ENCODE measurements around the gene MTFP1.

DNA sequence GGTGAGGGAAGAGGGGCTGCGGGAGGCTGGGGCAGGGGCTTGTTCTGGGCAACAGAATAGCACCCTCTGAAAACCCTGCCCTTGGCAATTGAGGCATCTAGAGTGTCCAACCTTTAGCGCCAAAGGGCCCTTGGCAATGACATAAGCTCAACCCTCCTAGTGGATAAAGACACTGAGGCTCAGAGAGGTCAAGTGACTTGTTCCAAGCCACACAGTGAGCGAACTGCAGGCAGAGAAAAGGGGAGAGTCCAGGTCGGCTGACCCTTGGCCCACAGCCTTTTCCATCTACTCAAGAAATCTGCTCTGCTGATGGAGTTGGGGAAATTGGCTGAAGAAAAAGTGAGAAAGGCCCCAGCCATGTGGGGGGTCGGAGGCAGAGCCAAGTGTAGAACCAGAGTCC is 25.9 kb upstream of the MTFP1 start:
- TF ChIP-seq EZH2phosphoT487 (IDR thresholded peaks at IDR 0.05; ENCODE audit: unreplicated experiment): no peak
- TF ChIP-seq, protein P1, sequence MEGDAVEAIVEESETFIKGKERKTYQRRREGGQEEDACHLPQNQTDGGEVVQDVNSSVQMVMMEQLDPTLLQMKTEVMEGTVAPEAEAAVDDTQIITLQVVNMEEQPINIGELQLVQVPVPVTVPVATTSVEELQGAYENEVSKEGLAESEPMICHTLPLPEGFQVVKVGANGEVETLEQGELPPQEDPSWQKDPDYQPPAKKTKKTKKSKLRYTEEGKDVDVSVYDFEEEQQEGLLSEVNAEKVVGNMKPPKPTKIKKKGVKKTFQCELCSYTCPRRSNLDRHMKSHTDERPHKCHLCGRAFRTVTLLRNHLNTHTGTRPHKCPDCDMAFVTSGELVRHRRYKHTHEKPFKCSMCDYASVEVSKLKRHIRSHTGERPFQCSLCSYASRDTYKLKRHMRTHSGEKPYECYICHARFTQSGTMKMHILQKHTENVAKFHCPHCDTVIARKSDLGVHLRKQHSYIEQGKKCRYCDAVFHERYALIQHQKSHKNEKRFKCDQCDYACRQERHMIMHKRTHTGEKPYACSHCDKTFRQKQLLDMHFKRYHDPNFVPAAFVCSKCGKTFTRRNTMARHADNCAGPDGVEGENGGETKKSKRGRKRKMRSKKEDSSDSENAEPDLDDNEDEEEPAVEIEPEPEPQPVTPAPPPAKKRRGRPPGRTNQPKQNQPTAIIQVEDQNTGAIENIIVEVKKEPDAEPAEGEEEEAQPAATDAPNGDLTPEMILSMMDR (conservative IDR thresholded peaks at IDR 0.05; ENCODE audit: low read depth in 2 of 2): no peak
- TF ChIP-seq EZH2 (IDR thresholded peaks at IDR 0.05; ENCODE audit: low read depth, unreplicated experiment): no peak
- TF ChIP-seq POLR2AphosphoS5 (IDR thresholded peaks at IDR 0.05; ENCODE audit: low read depth): no peak
- no peak for TF ChIP-seq CREB1 (CRISPR knock-in tag; IDR thresholded peaks at IDR 0.05; ENCODE audit: low read depth)
- TF ChIP-seq, protein P2, sequence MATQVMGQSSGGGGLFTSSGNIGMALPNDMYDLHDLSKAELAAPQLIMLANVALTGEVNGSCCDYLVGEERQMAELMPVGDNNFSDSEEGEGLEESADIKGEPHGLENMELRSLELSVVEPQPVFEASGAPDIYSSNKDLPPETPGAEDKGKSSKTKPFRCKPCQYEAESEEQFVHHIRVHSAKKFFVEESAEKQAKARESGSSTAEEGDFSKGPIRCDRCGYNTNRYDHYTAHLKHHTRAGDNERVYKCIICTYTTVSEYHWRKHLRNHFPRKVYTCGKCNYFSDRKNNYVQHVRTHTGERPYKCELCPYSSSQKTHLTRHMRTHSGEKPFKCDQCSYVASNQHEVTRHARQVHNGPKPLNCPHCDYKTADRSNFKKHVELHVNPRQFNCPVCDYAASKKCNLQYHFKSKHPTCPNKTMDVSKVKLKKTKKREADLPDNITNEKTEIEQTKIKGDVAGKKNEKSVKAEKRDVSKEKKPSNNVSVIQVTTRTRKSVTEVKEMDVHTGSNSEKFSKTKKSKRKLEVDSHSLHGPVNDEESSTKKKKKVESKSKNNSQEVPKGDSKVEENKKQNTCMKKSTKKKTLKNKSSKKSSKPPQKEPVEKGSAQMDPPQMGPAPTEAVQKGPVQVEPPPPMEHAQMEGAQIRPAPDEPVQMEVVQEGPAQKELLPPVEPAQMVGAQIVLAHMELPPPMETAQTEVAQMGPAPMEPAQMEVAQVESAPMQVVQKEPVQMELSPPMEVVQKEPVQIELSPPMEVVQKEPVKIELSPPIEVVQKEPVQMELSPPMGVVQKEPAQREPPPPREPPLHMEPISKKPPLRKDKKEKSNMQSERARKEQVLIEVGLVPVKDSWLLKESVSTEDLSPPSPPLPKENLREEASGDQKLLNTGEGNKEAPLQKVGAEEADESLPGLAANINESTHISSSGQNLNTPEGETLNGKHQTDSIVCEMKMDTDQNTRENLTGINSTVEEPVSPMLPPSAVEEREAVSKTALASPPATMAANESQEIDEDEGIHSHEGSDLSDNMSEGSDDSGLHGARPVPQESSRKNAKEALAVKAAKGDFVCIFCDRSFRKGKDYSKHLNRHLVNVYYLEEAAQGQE (IDR thresholded peaks at IDR 0.05; ENCODE audit: unreplicated experiment): no peak
- TF ChIP-seq, protein P3, sequence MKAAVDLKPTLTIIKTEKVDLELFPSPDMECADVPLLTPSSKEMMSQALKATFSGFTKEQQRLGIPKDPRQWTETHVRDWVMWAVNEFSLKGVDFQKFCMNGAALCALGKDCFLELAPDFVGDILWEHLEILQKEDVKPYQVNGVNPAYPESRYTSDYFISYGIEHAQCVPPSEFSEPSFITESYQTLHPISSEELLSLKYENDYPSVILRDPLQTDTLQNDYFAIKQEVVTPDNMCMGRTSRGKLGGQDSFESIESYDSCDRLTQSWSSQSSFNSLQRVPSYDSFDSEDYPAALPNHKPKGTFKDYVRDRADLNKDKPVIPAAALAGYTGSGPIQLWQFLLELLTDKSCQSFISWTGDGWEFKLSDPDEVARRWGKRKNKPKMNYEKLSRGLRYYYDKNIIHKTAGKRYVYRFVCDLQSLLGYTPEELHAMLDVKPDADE (IDR thresholded peaks at IDR 0.05): no peak
- no peak for TF ChIP-seq STAT1 (IDR thresholded peaks at IDR 0.05; ENCODE audit: unreplicated experiment)
- TF ChIP-seq JUNB (IDR thresholded peaks at IDR 0.05; ENCODE audit: unreplicated experiment): no peak
- no peak for TF ChIP-seq ZNF114 (CRISPR knock-in tag; IDR thresholded peaks at IDR 0.05)
- no peak for TF ChIP-seq ZNF331 (CRISPR knock-in tag; IDR thresholded peaks at IDR 0.05; ENCODE audit: low read depth)
- TF ChIP-seq, protein P4, sequence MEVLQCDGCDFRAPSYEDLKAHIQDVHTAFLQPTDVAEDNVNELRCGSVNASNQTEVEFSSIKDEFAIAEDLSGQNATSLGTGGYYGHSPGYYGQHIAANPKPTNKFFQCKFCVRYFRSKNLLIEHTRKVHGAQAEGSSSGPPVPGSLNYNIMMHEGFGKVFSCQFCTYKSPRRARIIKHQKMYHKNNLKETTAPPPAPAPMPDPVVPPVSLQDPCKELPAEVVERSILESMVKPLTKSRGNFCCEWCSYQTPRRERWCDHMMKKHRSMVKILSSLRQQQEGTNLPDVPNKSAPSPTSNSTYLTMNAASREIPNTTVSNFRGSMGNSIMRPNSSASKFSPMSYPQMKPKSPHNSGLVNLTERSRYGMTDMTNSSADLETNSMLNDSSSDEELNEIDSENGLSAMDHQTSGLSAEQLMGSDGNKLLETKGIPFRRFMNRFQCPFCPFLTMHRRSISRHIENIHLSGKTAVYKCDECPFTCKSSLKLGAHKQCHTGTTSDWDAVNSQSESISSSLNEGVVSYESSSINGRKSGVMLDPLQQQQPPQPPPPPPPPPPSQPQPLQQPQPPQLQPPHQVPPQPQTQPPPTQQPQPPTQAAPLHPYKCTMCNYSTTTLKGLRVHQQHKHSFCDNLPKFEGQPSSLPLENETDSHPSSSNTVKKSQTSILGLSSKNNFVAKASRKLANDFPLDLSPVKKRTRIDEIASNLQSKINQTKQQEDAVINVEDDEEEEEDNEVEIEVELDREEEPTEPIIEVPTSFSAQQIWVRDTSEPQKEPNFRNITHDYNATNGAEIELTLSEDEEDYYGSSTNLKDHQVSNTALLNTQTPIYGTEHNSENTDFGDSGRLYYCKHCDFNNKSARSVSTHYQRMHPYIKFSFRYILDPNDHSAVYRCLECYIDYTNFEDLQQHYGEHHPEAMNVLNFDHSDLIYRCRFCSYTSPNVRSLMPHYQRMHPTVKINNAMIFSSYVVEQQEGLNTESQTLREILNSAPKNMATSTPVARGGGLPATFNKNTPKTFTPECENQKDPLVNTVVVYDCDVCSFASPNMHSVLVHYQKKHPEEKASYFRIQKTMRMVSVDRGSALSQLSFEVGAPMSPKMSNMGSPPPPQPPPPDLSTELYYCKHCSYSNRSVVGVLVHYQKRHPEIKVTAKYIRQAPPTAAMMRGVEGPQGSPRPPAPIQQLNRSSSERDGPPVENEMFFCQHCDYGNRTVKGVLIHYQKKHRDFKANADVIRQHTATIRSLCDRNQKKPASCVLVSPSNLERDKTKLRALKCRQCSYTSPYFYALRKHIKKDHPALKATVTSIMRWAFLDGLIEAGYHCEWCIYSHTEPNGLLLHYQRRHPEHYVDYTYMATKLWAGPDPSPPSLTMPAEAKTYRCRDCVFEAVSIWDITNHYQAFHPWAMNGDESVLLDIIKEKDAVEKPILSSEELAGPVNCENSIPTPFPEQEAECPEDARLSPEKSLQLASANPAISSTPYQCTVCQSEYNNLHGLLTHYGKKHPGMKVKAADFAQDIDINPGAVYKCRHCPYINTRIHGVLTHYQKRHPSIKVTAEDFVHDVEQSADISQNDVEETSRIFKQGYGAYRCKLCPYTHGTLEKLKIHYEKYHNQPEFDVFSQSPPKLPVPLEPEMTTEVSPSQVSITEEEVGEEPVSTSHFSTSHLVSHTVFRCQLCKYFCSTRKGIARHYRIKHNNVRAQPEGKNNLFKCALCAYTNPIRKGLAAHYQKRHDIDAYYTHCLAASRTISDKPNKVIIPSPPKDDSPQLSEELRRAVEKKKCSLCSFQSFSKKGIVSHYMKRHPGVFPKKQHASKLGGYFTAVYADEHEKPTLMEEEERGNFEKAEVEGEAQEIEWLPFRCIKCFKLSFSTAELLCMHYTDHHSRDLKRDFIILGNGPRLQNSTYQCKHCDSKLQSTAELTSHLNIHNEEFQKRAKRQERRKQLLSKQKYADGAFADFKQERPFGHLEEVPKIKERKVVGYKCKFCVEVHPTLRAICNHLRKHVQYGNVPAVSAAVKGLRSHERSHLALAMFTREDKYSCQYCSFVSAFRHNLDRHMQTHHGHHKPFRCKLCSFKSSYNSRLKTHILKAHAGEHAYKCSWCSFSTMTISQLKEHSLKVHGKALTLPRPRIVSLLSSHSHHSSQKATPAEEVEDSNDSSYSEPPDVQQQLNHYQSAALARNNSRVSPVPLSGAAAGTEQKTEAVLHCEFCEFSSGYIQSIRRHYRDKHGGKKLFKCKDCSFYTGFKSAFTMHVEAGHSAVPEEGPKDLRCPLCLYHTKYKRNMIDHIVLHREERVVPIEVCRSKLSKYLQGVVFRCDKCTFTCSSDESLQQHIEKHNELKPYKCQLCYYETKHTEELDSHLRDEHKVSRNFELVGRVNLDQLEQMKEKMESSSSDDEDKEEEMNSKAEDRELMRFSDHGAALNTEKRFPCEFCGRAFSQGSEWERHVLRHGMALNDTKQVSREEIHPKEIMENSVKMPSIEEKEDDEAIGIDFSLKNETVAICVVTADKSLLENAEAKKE (CRISPR knock-in tag; IDR thresholded peaks at IDR 0.05): no peak

Measured in GM23338 (cell line).